ENCODE data around the gene DPY19L2. TPM values are rescaled to one million over a fixed set of nuclear protein-coding genes. Genes with fewer than 3 reads are reported as not detected.
"Not testable (repeated sequence)": the region's sequence is repeated elsewhere in the genome, so short reads cannot be mapped to it uniquely, and the experiment has no call there.

The DPY19L2 gene
- total RNA-seq, 1 donor from 2014 or later = 19.7 TPM

DNA sequence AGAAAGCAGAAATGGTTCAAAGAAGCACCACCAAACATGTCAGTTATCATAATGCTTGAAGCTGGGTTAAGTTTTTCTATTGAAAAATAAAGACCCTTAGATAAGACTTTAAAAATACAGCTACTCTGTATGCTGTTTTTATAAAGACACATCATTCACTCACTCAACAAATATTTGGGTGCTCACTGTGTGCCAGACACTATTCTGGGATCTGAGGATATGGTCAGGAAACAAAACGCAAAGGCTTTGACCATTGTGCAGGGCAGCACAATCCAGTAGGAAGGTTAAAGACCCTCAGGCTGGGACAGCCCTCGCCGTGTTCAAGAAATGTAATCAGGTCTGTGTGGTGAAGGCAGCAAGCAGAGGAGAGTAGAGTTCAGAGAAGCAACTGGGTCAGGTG, 38.0 kb upstream of the DPY19L2 start:
- Mint-ChIP-seq H3K4me1 (ENCODE audit: low read depth) (peaks cover 1% of the 10 kb centered on the region), H3K4me3 (ENCODE audit: low read depth) (no peak overlapping the region), H3K27ac (no peak overlapping the region), H3K36me3 (ENCODE audit: insufficient read depth) (no peaks in the 10 kb centered on the region), H3K27me3 (peaks cover 5% of the 10 kb centered on the region), H3K9me3 (ENCODE audit: low read depth) (no peaks in the 10 kb centered on the region)
- TF ChIP-seq CTCF (IDR thresholded peaks at IDR 0.05; ENCODE audit: unreplicated experiment) = no peak
- DNase-seq (ENCODE audit: low spot score, unreplicated experiment) = no peak

- H3K4me3 Mint-ChIP-seq (ENCODE audit: low read depth); H3K4me1 Mint-ChIP-seq (ENCODE audit: low read depth); H3K27me3 Mint-ChIP-seq; DNase-seq (ENCODE audit: low spot score, unreplicated experiment); H3K9me3 Mint-ChIP-seq (ENCODE audit: low read depth); H3K36me3 Mint-ChIP-seq (ENCODE audit: insufficient read depth); H3K27ac Mint-ChIP-seq: not testable (repeated sequence)
Measured at GRCh38 chr12:63699678-63700382, 31.5 kb upstream of the DPY19L2 start.

- H3K4me3 Mint-ChIP-seq (ENCODE audit: low read depth); DNase-seq (ENCODE audit: low spot score, unreplicated experiment); H3K27ac Mint-ChIP-seq; H3K27me3 Mint-ChIP-seq; H3K36me3 Mint-ChIP-seq (ENCODE audit: insufficient read depth); H3K9me3 Mint-ChIP-seq (ENCODE audit: low read depth); H3K4me1 Mint-ChIP-seq (ENCODE audit: low read depth): not testable (repeated sequence)
Measured at GRCh38 chr12:63699011-63699410, 30.7 kb upstream of the DPY19L2 start.

DNA sequence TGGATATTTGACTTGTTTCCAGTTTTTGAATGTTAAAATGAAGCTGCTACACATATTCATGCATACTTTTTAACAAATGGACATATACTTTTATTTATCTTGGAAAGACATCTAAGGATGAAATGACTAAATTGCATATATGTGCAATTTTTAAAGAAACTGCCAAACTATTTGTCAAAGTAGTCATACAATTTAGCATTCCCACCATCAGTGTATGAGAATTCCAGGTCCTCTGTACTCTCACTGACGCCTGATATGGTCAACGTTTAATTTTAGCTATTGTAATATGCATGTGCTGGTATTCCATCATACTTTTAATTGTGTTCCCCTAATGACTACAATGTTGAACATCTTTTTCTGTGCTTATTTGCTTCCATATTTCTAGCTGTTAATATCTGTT, 22.5 kb upstream of the DPY19L2 start:
- not testable (repeated sequence) for H3K4me1 Mint-ChIP-seq (ENCODE audit: low read depth); H3K27ac Mint-ChIP-seq; DNase-seq (ENCODE audit: low spot score, unreplicated experiment); H3K27me3 Mint-ChIP-seq; H3K9me3 Mint-ChIP-seq (ENCODE audit: low read depth); H3K36me3 Mint-ChIP-seq (ENCODE audit: insufficient read depth); H3K4me3 Mint-ChIP-seq (ENCODE audit: low read depth)

GRCh38 chr12:63689141-63689540, 20.8 kb upstream of the DPY19L2 start:
- not testable (repeated sequence) for H3K9me3 Mint-ChIP-seq (ENCODE audit: low read depth); H3K36me3 Mint-ChIP-seq (ENCODE audit: insufficient read depth); H3K4me1 Mint-ChIP-seq (ENCODE audit: low read depth); DNase-seq (ENCODE audit: low spot score, unreplicated experiment); H3K27ac Mint-ChIP-seq; H3K27me3 Mint-ChIP-seq; H3K4me3 Mint-ChIP-seq (ENCODE audit: low read depth)

DNA sequence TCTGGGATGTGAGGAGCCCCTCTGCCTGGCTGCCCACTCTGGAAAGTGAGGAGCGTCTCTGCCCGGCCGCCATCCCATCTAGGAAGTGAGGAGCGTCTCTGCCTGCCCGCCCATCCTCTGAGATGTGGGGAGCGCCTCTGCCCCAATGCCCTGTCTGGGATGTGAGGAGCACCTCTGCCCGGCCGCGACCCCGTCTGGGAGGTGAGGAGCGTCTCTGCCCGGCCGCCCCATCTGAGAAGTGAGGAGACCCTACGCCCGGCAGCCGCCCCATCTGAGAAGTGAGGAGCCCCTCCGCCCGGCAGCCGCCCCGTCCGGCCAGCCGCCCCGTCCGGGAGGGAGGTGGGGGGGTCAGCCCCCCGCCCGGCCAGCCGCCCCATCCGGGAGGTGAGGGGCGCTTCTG, 18.3 kb upstream of the DPY19L2 start:
- DNase-seq (ENCODE audit: low spot score, unreplicated experiment); H3K27me3 Mint-ChIP-seq; H3K4me3 Mint-ChIP-seq (ENCODE audit: low read depth); H3K27ac Mint-ChIP-seq; H3K4me1 Mint-ChIP-seq (ENCODE audit: low read depth); H3K9me3 Mint-ChIP-seq (ENCODE audit: low read depth); H3K36me3 Mint-ChIP-seq (ENCODE audit: insufficient read depth): not testable (repeated sequence)

DNA sequence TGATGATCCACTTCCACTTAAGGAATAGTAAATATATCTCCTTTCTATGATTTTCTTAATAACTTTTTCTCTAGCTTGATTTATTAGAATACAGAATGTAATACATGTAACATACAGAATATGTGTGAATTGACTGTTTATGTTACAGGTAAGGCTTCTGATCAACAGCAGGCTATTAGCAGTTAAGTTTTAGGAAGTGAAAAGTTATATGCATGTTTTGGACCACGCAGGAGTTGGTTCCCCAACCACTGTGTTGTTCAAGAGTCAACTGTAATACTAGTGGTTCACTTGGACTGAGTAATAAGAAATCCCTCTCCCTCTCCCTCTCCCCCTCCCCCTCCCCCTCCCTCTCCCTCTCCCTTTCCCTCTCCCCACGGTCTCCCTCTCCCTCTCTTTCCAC, 17.5 kb upstream of the DPY19L2 start:
- not testable (repeated sequence) for H3K4me3 Mint-ChIP-seq (ENCODE audit: low read depth); H3K27me3 Mint-ChIP-seq; H3K36me3 Mint-ChIP-seq (ENCODE audit: insufficient read depth); H3K9me3 Mint-ChIP-seq (ENCODE audit: low read depth); H3K4me1 Mint-ChIP-seq (ENCODE audit: low read depth); DNase-seq (ENCODE audit: low spot score, unreplicated experiment); H3K27ac Mint-ChIP-seq

GRCh38 chr12:63682617-63683016, 14.3 kb upstream of the DPY19L2 start:
- H3K36me3 Mint-ChIP-seq (ENCODE audit: insufficient read depth); H3K9me3 Mint-ChIP-seq (ENCODE audit: low read depth); H3K4me3 Mint-ChIP-seq (ENCODE audit: low read depth); H3K27ac Mint-ChIP-seq; DNase-seq (ENCODE audit: low spot score, unreplicated experiment); H3K27me3 Mint-ChIP-seq; H3K4me1 Mint-ChIP-seq (ENCODE audit: low read depth): not testable (repeated sequence)

DNA sequence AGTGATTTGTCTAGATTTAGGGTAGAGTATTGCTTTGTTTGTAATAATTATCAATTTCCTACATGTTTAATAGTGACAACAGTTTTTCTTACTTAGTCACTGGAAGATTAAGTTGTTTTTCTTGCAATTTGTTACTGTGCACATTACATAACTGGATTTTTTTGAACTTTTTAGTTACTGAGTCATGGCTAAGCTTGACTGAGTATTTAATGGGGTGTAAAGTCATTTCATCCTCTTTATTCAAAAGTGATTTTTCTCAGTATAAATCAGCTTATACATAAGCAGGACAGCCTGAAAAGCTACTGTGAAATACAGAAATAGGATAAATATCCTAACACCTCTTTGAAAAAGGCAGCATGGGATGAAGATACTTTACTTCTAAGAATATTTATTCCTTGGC, 12.5 kb upstream of the DPY19L2 start:
- H3K9me3 Mint-ChIP-seq (ENCODE audit: low read depth); DNase-seq (ENCODE audit: low spot score, unreplicated experiment); H3K36me3 Mint-ChIP-seq (ENCODE audit: insufficient read depth); H3K27ac Mint-ChIP-seq; H3K4me1 Mint-ChIP-seq (ENCODE audit: low read depth); H3K4me3 Mint-ChIP-seq (ENCODE audit: low read depth); H3K27me3 Mint-ChIP-seq: not testable (repeated sequence)
